WERI-Rb-1 (cell line): ENCODE data around the gene KNDC1.

ENCODE experiments used
- DNase-seq: peaks from one replicate; pipeline ENCODE4 v3.0.0-alpha.2; 2020
- H3K27ac ChIP-seq: fragments of 250-450 bp; sonication (Bioruptor Pico); 2 replicates; pipeline ENCODE4 v1.5.1; 2020; ENCODE audit warnings: mild to moderate bottlenecking, moderate library complexity
- H3K27me3 ChIP-seq: fragments of 250-450 bp; sonication (Bioruptor Pico); 2 replicates; pipeline ENCODE4 v1.5.1; 2021; ENCODE audit warnings: mild to moderate bottlenecking, low read depth, moderate library complexity; ENCODE audit not compliant: insufficient read depth, severe bottlenecking
- H3K36me3 ChIP-seq: fragments of 250-450 bp; sonication (Bioruptor Pico); 2 replicates; pipeline ENCODE4 v1.5.1; 2020; ENCODE audit warnings: mild to moderate bottlenecking, moderate library complexity
- H3K4me3 ChIP-seq: 2 replicates; pipeline ENCODE4 v1.5.1; 2011; ENCODE audit warnings: low read depth, mild to moderate bottlenecking, control low read depth, low read length
- H3K9me3 ChIP-seq: fragments of 250-450 bp; sonication (Bioruptor Pico); 2 replicates; pipeline ENCODE4 v1.5.1; 2021; ENCODE audit warnings: mild to moderate bottlenecking, moderate library complexity; ENCODE audit not compliant: severe bottlenecking
- TF ChIP-seq, protein P1 (sequence below): IDR thresholded peaks from 2 replicates; pipeline ENCODE4 v1.5.1; 2011; ENCODE audit warnings: low read depth, mild to moderate bottlenecking, control low read depth, inconsistent platforms, low read length

KNDC1 gene

DNA sequence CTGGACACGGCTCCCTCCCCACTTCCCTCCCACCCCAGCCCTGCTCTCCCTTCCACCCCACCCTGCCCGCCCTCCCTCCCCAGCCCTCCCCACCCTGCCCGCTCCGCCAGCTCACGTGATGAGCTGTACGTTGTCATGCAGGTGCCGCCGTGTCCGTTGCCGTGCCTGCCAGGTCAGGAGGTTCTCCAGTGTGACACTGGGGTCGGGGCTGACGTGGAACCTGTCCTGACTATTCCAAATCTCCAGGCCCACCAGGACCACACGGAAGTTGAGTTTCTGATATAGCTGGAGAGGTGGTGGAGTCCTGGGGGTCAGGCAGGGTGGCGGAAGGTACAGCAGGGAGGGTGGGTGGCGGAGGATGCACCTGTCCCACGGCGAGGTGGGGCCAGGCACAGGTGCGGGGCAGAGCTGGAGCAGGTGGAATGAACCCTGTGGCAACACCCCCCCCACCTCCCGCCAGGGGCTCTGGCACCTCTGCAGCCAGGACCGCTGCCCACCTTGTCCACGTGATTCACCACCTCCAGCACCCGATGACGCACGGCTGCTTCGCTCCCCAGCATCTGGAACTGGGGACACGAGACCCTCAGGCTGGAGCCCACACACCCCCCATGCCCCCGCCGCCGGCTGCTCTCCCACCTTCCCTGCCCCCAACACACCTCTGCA, 112.4 kb downstream of the KNDC1 start:
- no peaks in the 10 kb centered on the region for H3K36me3 ChIP-seq
- no peak overlapping the region for H3K4me3 ChIP-seq
- H3K9me3 ChIP-seq: no peaks in the 10 kb centered on the region
- no peak for DNase-seq
- H3K27ac ChIP-seq: no peak overlapping the region
- peaks cover 10% of the 10 kb centered on the region for H3K27me3 ChIP-seq
- TF ChIP-seq, protein P1, sequence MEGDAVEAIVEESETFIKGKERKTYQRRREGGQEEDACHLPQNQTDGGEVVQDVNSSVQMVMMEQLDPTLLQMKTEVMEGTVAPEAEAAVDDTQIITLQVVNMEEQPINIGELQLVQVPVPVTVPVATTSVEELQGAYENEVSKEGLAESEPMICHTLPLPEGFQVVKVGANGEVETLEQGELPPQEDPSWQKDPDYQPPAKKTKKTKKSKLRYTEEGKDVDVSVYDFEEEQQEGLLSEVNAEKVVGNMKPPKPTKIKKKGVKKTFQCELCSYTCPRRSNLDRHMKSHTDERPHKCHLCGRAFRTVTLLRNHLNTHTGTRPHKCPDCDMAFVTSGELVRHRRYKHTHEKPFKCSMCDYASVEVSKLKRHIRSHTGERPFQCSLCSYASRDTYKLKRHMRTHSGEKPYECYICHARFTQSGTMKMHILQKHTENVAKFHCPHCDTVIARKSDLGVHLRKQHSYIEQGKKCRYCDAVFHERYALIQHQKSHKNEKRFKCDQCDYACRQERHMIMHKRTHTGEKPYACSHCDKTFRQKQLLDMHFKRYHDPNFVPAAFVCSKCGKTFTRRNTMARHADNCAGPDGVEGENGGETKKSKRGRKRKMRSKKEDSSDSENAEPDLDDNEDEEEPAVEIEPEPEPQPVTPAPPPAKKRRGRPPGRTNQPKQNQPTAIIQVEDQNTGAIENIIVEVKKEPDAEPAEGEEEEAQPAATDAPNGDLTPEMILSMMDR: no peak

DNA sequence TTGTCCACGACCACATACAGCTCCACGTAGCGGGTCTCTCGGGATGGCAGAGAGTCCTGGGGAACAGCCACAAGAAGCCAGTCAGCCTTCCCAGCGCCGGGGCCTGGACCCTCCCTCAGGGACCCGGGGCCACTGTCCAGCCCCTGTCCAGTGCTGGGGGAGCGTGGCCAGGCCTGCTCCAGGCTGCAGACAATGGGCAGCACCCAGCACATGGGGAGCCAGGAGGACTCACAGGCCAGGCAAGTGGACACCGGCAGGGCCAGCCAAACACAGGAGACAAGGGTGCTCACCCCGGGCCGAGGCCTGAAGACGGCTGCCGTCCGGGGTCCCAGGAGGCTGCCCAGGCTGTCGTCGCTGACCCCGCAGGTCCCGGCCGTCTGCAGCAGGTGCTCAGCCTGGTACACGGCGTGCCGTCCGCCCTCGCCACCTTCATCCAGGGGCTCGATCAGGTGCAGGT, 113.0 kb downstream of the KNDC1 start:
- no peaks in the 10 kb centered on the region for H3K9me3 ChIP-seq
- TF ChIP-seq, protein P1: no peak
- no peak overlapping the region for H3K27ac ChIP-seq
- no peak for DNase-seq
- peaks cover 10% of the 10 kb centered on the region for H3K27me3 ChIP-seq
- H3K4me3 ChIP-seq: no peak overlapping the region
- H3K36me3 ChIP-seq: no peaks in the 10 kb centered on the region

- H3K27ac ChIP-seq: no peak overlapping the region
- H3K36me3 ChIP-seq: peaks cover under 1% of the 10 kb centered on the region; the same call in 1 of the 2 replicates
- TF ChIP-seq, protein P1: no peak
- H3K4me3 ChIP-seq: no peak overlapping the region
- no peak for DNase-seq
- no peaks in the 10 kb centered on the region for H3K9me3 ChIP-seq
- peaks cover 10% of the 10 kb centered on the region for H3K27me3 ChIP-seq
These were observed 113.6 kb downstream of the KNDC1 start for GRCh38 chr10:133273534-133274143.

DNA sequence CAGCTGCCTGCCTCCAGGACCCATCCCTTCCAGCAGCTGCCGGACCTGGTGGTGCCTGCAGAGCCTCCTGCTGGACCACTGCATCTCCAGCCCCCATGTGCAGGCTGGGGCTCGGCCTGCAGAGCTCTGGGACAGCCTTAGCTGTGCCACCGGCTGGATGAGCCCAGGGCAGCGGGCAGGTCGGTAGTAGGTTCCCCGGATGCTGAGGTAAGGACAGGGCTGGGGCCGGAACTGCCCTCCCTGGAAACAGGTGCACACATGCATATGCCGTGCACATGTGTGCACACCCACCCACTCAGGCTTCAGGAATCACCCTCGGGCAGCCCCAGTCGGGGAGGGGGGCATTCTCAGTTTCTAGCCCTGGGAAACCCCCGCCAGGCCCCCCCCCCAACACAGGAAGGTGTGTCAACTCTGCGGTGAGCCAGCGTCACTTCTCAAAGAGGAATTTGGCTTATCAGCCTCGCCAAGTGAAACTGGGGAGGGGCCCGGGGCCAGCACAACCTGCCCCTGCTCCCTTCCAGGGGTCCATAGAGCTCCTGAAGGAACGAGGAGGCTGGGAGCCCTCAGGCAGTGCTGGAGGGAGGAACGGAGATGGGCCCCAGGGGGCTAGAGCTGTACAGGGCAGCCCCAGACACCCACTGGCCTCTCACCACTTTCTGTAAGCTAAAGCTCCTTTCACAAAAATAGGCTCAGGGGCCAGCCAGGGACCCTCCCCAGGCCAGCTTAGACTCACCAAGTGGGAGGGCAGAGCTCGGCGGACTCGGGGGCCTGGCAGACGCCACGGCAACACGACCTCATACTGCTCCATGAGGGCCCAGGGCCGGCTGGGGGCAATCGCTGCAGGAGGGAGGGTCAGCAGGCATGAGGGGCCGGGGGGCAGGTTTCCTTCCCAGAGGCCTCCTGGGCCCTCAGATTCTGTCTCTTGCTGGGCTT, 115.0 kb downstream of the KNDC1 start:
- H3K27me3 ChIP-seq: peaks cover 10% of the 10 kb centered on the region
- no peak overlapping the region for H3K27ac ChIP-seq
- TF ChIP-seq, protein P1: 0 out of 2 replicates have a peak, but pooled peaks have one; percentile 22
- H3K36me3 ChIP-seq: peaks cover 4% of the 10 kb centered on the region; the same call in 1 of the 2 replicates
- H3K9me3 ChIP-seq: no peaks in the 10 kb centered on the region
- DNase-seq: no peak
- H3K4me3 ChIP-seq: no peak overlapping the region

DNA sequence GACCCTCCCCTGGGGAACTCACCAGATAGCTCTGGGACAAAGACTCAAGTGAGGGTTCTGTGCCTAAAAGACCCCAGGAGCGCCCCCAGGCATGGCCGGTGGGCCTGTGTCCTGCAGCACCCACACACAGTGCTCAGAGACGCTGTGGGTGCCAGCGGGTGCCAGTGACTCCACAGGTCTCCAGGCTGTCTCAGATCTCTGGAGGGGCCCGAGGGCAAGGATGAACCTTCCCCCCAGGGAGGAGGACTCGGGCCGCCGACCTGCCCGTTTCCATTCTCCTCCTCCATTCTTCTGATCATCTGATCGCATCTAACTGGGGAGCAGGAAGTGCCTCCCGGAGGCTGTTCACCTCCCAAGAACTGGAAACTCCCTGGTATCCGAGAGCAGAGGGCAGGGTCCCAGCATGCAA, 115.7 kb downstream of the KNDC1 start:
- no peak overlapping the region for H3K4me3 ChIP-seq
- peaks cover 10% of the 10 kb centered on the region for H3K27me3 ChIP-seq
- H3K9me3 ChIP-seq: no peaks in the 10 kb centered on the region
- H3K36me3 ChIP-seq: peaks cover 4% of the 10 kb centered on the region; the same call in 1 of the 2 replicates
- H3K27ac ChIP-seq: no peak overlapping the region
- no peak for DNase-seq
- TF ChIP-seq, protein P1: 0 out of 2 replicates have a peak, but pooled peaks have one; percentile 12
